ENCODE measurements around the gene FGF14. TPM values are rescaled to one million over a fixed set of nuclear protein-coding genes. Genes with fewer than 3 reads are reported as not detected.

FGF14 gene
- total RNA-seq, 1 donor from 2014 or later, result not detected

- no peaks in the 10 kb centered on the region for H3K27me3 Mint-ChIP-seq (ENCODE audit: insufficient read depth)
- no peaks in the 10 kb centered on the region for H3K36me3 Mint-ChIP-seq (ENCODE audit: low read depth)
- no peak for DNase-seq (ENCODE audit: low spot score)
- H3K9me3 Mint-ChIP-seq, result no peaks in the 10 kb centered on the region
- no peak overlapping the region for H3K27ac Mint-ChIP-seq
- no peaks in the 10 kb centered on the region for H3K4me1 Mint-ChIP-seq (ENCODE audit: low read depth)
- H3K4me3 Mint-ChIP-seq, result no peak overlapping the region
- intact Hi-C loops (cut with micrococcal nuclease), result loop anchor here (10.0 kb wide), 1 partner anchor 512 kb away; no protein-coding TSS in a partner anchor
Measured at GRCh38 chr13:101942535-101943157, 459.2 kb downstream of the FGF14 start.

GRCh38 chr13:101942038-101942437, 459.8 kb downstream of the FGF14 start:
- Mint-ChIP-seq H3K36me3 (ENCODE audit: low read depth) (no peaks in the 10 kb centered on the region), H3K27me3 (ENCODE audit: insufficient read depth) (no peaks in the 10 kb centered on the region), H3K9me3 (no peaks in the 10 kb centered on the region), H3K4me3 (no peak overlapping the region), H3K4me1 (ENCODE audit: low read depth) (no peaks in the 10 kb centered on the region), H3K27ac (no peak overlapping the region)
- no peak for DNase-seq (ENCODE audit: low spot score)
- intact Hi-C loops (cut with micrococcal nuclease), result loop anchor here (10.0 kb wide), 1 partner anchor 513 kb away; no protein-coding TSS in a partner anchor

GRCh38 chr13:101941095-101941783, 460.6 kb downstream of the FGF14 start:
- Mint-ChIP-seq H3K9me3 (no peaks in the 10 kb centered on the region), H3K27ac (no peak overlapping the region), H3K36me3 (ENCODE audit: low read depth) (no peaks in the 10 kb centered on the region), H3K27me3 (ENCODE audit: insufficient read depth) (no peaks in the 10 kb centered on the region), H3K4me1 (ENCODE audit: low read depth) (no peaks in the 10 kb centered on the region), H3K4me3 (no peak overlapping the region)
- DNase-seq (ENCODE audit: low spot score), result no peak
- intact Hi-C loops (cut with micrococcal nuclease), result loop anchor here (2.0 to 10.0 kb wide), 2 partner anchors 514 to 796 kb away; no protein-coding TSS in a partner anchor

- intact Hi-C loops (cut with micrococcal nuclease), result no loop called here
- H3K9me3 Mint-ChIP-seq, result no peaks in the 10 kb centered on the region
- no peaks in the 10 kb centered on the region for H3K27me3 Mint-ChIP-seq (ENCODE audit: insufficient read depth)
- H3K36me3 Mint-ChIP-seq (ENCODE audit: low read depth), result no peaks in the 10 kb centered on the region
- H3K4me3 Mint-ChIP-seq, result no peak overlapping the region
- H3K4me1 Mint-ChIP-seq (ENCODE audit: low read depth), result no peaks in the 10 kb centered on the region
- H3K27ac Mint-ChIP-seq, result no peak overlapping the region
- no peak for DNase-seq (ENCODE audit: low spot score)
Measured at GRCh38 chr13:101939370-101939769, 462.5 kb downstream of the FGF14 start.

GRCh38 chr13:101935828-101936227, 466.0 kb downstream of the FGF14 start:
- Mint-ChIP-seq H3K4me1 (ENCODE audit: low read depth) (no peaks in the 10 kb centered on the region), H3K36me3 (ENCODE audit: low read depth) (no peaks in the 10 kb centered on the region), H3K9me3 (no peaks in the 10 kb centered on the region), H3K4me3 (no peak overlapping the region), H3K27ac (no peak overlapping the region), H3K27me3 (ENCODE audit: insufficient read depth) (no peaks in the 10 kb centered on the region)
- no peak for DNase-seq (ENCODE audit: low spot score)
- intact Hi-C loops (cut with micrococcal nuclease), result no loop called here

GRCh38 chr13:101931186-101931585, 470.7 kb downstream of the FGF14 start:
- no peak overlapping the region for H3K27ac Mint-ChIP-seq
- no peaks in the 10 kb centered on the region for H3K9me3 Mint-ChIP-seq
- no peak overlapping the region for H3K4me3 Mint-ChIP-seq
- no peaks in the 10 kb centered on the region for H3K36me3 Mint-ChIP-seq (ENCODE audit: low read depth)
- DNase-seq (ENCODE audit: low spot score), result no peak
- peaks cover 2% of the 10 kb centered on the region for H3K27me3 Mint-ChIP-seq (ENCODE audit: insufficient read depth)
- intact Hi-C loops (cut with micrococcal nuclease), result no loop called here
- H3K4me1 Mint-ChIP-seq (ENCODE audit: low read depth), result no peaks in the 10 kb centered on the region

GRCh38 chr13:101930331-101930730, 471.5 kb downstream of the FGF14 start:
- intact Hi-C loops (cut with micrococcal nuclease), result no loop called here
- peaks cover 2% of the 10 kb centered on the region for H3K27me3 Mint-ChIP-seq (ENCODE audit: insufficient read depth)
- DNase-seq (ENCODE audit: low spot score), result no peak
- no peaks in the 10 kb centered on the region for H3K36me3 Mint-ChIP-seq (ENCODE audit: low read depth)
- H3K27ac Mint-ChIP-seq, result no peak overlapping the region
- no peaks in the 10 kb centered on the region for H3K9me3 Mint-ChIP-seq
- H3K4me1 Mint-ChIP-seq (ENCODE audit: low read depth), result no peaks in the 10 kb centered on the region
- H3K4me3 Mint-ChIP-seq, result no peak overlapping the region

GRCh38 chr13:101925731-101926130, 476.1 kb downstream of the FGF14 start:
- intact Hi-C loops (cut with micrococcal nuclease), result no loop called here
- Mint-ChIP-seq H3K36me3 (ENCODE audit: low read depth) (no peaks in the 10 kb centered on the region), H3K9me3 (no peaks in the 10 kb centered on the region), H3K27ac (no peak overlapping the region), H3K27me3 (ENCODE audit: insufficient read depth) (peaks cover 2% of the 10 kb centered on the region), H3K4me1 (ENCODE audit: low read depth) (no peaks in the 10 kb centered on the region), H3K4me3 (no peak overlapping the region)
- no peak for DNase-seq (ENCODE audit: low spot score)

- H3K27me3 Mint-ChIP-seq (ENCODE audit: insufficient read depth), result peaks cover 43% of the 10 kb centered on the region
- intact Hi-C loops (cut with micrococcal nuclease), result no loop called here
- H3K4me1 Mint-ChIP-seq (ENCODE audit: low read depth), result no peaks in the 10 kb centered on the region
Measured at GRCh38 chr13:101919541-101920181, 482.2 kb downstream of the FGF14 start.

GRCh38 chr13:101917833-101918661, 483.8 kb downstream of the FGF14 start:
- H3K27me3 Mint-ChIP-seq (ENCODE audit: insufficient read depth), result peaks cover 44% of the 10 kb centered on the region
- intact Hi-C loops (cut with micrococcal nuclease), result no loop called here
- H3K9me3 Mint-ChIP-seq, result no peaks in the 10 kb centered on the region
- no peak overlapping the region for H3K4me3 Mint-ChIP-seq
- no peak for DNase-seq (ENCODE audit: low spot score)
- H3K36me3 Mint-ChIP-seq (ENCODE audit: low read depth), result no peaks in the 10 kb centered on the region
- no peak overlapping the region for H3K27ac Mint-ChIP-seq
- no peaks in the 10 kb centered on the region for H3K4me1 Mint-ChIP-seq (ENCODE audit: low read depth)

More at GRCh38 chr13:101919541-101920181, 482.2 kb downstream of the FGF14 start:
- no peak for DNase-seq (ENCODE audit: low spot score)
- H3K27ac Mint-ChIP-seq, result no peak overlapping the region
- H3K4me3 Mint-ChIP-seq, result no peak overlapping the region
- no peaks in the 10 kb centered on the region for H3K9me3 Mint-ChIP-seq
- H3K36me3 Mint-ChIP-seq (ENCODE audit: low read depth), result no peaks in the 10 kb centered on the region

GRCh38 chr13:101917475-101917810, 484.4 kb downstream of the FGF14 start:
- H3K4me1 Mint-ChIP-seq (ENCODE audit: low read depth), result no peaks in the 10 kb centered on the region
- intact Hi-C loops (cut with micrococcal nuclease), result no loop called here
- peaks cover 46% of the 10 kb centered on the region for H3K27me3 Mint-ChIP-seq (ENCODE audit: insufficient read depth)
- H3K4me3 Mint-ChIP-seq, result no peak overlapping the region
- no peaks in the 10 kb centered on the region for H3K9me3 Mint-ChIP-seq
- no peak for DNase-seq (ENCODE audit: low spot score)
- H3K36me3 Mint-ChIP-seq (ENCODE audit: low read depth), result no peaks in the 10 kb centered on the region
- no peak overlapping the region for H3K27ac Mint-ChIP-seq

- H3K9me3 Mint-ChIP-seq, result no peaks in the 10 kb centered on the region
- peaks cover 46% of the 10 kb centered on the region for H3K27me3 Mint-ChIP-seq (ENCODE audit: insufficient read depth)
- no peaks in the 10 kb centered on the region for H3K4me1 Mint-ChIP-seq (ENCODE audit: low read depth)
- no peak for DNase-seq (ENCODE audit: low spot score)
- no peaks in the 10 kb centered on the region for H3K36me3 Mint-ChIP-seq (ENCODE audit: low read depth)
- intact Hi-C loops (cut with micrococcal nuclease), result no loop called here
- no peak overlapping the region for H3K27ac Mint-ChIP-seq
- H3K4me3 Mint-ChIP-seq, result no peak overlapping the region
Measured at GRCh38 chr13:101916775-101917474, 484.9 kb downstream of the FGF14 start.
